ENCODE results near the gene ELFN1.

DNA sequence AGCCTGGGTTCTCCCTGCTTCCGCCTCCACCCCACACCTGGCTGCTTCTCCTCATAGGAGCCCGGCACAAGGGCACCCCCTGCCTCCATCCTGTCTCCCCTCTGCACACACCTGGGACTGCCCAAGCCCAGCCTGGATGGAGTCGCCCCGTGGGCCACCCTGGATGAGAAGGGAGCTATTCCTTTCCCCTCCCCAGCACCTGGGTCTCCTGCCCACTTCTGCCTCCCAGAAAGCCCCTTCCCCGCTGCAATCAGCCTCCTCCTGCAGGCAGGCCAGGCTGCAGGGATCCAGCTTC is 45.2 kb downstream of the ELFN1 start:
- TF ChIP-seq, protein P1, sequence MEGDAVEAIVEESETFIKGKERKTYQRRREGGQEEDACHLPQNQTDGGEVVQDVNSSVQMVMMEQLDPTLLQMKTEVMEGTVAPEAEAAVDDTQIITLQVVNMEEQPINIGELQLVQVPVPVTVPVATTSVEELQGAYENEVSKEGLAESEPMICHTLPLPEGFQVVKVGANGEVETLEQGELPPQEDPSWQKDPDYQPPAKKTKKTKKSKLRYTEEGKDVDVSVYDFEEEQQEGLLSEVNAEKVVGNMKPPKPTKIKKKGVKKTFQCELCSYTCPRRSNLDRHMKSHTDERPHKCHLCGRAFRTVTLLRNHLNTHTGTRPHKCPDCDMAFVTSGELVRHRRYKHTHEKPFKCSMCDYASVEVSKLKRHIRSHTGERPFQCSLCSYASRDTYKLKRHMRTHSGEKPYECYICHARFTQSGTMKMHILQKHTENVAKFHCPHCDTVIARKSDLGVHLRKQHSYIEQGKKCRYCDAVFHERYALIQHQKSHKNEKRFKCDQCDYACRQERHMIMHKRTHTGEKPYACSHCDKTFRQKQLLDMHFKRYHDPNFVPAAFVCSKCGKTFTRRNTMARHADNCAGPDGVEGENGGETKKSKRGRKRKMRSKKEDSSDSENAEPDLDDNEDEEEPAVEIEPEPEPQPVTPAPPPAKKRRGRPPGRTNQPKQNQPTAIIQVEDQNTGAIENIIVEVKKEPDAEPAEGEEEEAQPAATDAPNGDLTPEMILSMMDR (conservative IDR thresholded peaks at IDR 0.05; ENCODE audit: low read depth, low read length) = no peak
- TF ChIP-seq EZH2 (IDR thresholded peaks at IDR 0.05; ENCODE audit: low read length, unreplicated experiment) = no peak
